OCI-LY7 (cell line): Measurements from ENCODE around the gene DBNDD1. TPM values are rescaled to one million over a fixed set of nuclear protein-coding genes. Genes with fewer than 3 reads are reported as not detected.

Experiments used
- BruUV-seq: library from RNA; stranded (reverse); fragments of 400-500 nt; replicated peaks from 2 replicates; lab custom pipeline; 2021; lab: Mats Ljungman, UMichigan
- CTCF ChIA-PET: fragments of 300-600 bp; sonication (Branson Sonifier 250); formaldehyde crosslinking; loops from one replicate; lab custom pipeline; 2022; ENCODE audit warnings: antibody characterized with exemption; ENCODE audit not compliant: unreplicated experiment; lab: Charles Lee
- POLR2A ChIA-PET: fragments of 300-600 bp; sonication (Branson Sonifier 250); formaldehyde crosslinking; loops from one replicate; lab custom pipeline; 2022; ENCODE audit warnings: antibody characterized with exemption; lab: Charles Lee
- DNase-seq: peaks from one replicate; pipeline ENCODE4 v3.0.0-alpha.2; 2015; ENCODE audit warnings: low spot score
- H2AFZ ChIP-seq: fragments of 200-600 bp; sonication (generic), shearing (Covaris generic); 2 replicates; pipeline ENCODE4 v1.6.1; 2014; ENCODE audit warnings: mild to moderate bottlenecking, antibody characterized with exemption, low read length, moderate library complexity
- H3K27ac ChIP-seq: fragments of 200-600 bp; sonication (generic); 2 replicates; pipeline ENCODE4 v1.5.1; 2014; ENCODE audit warnings: mixed run types, low read depth, mild to moderate bottlenecking, moderate library complexity, low read length, inconsistent platforms; ENCODE audit not compliant: poor library complexity, severe bottlenecking
- H3K36me3 ChIP-seq: fragments of 200-600 bp; sonication (generic); 2 replicates; pipeline ENCODE4 v1.6.1; 2014; ENCODE audit warnings: mild to moderate bottlenecking, antibody characterized with exemption, low read length, moderate library complexity, mixed read lengths; ENCODE audit not compliant: insufficient read depth
- H3K4me1 ChIP-seq: fragments of 200-600 bp; sonication (generic); 2 replicates; pipeline ENCODE4 v1.5.1; 2014; ENCODE audit warnings: mild to moderate bottlenecking, low read length; ENCODE audit not compliant: insufficient read depth, poor library complexity, severe bottlenecking
- H3K4me2 ChIP-seq: fragments of 200-600 bp; sonication (generic); 2 replicates; pipeline ENCODE4 v1.6.1; 2014; ENCODE audit warnings: mild to moderate bottlenecking, low read length
- H3K4me3 ChIP-seq: fragments of 200-600 bp; sonication (generic); 2 replicates; pipeline ENCODE4 v1.5.1; 2014; ENCODE audit warnings: mild to moderate bottlenecking, low read depth, low read length; ENCODE audit not compliant: poor library complexity, severe bottlenecking
- H3K79me2 ChIP-seq: fragments of 200-600 bp; sonication (generic); 2 replicates; pipeline ENCODE4 v1.6.1; 2016; ENCODE audit warnings: low read depth, mild to moderate bottlenecking, low read length, moderate library complexity, mixed read lengths; ENCODE audit not compliant: insufficient read depth
- H3K9me2 ChIP-seq: fragments of 200-600 bp; sonication (generic); 2 replicates; pipeline ENCODE4 v1.6.1; 2016; ENCODE audit warnings: mild to moderate bottlenecking, low read length, mixed read lengths; ENCODE audit not compliant: insufficient read depth
- H3K9me3 ChIP-seq: fragments of 200-600 bp; sonication (generic); 2 replicates; pipeline ENCODE4 v1.6.1; 2014; ENCODE audit warnings: mild to moderate bottlenecking, mixed run types, low read length, mixed read lengths
- H4K20me1 ChIP-seq: fragments of 200-600 bp; sonication (generic); 2 replicates; pipeline ENCODE4 v1.6.1; 2014; ENCODE audit warnings: mild to moderate bottlenecking, antibody characterized with exemption, low read length, moderate library complexity, mixed read lengths; ENCODE audit not compliant: insufficient read depth
- EZH2phosphoT487 ChIP-seq: fragments of 200-600 bp; sonication (generic); IDR thresholded peaks from 2 replicates; pipeline ENCODE4 v1.6.1; 2018; ENCODE audit warnings: low read depth, borderline replicate concordance, mild to moderate bottlenecking, mixed run types, antibody characterized with exemption, low read length, moderate library complexity, mixed read lengths
- intact Hi-C: fragments of 100-400 bp; cut with micrococcal nuclease; formaldehyde crosslinking; loops from one replicate; pipeline ENCODE4 v1.10.0; 2022; ENCODE audit not compliant: unreplicated experiment
- total RNA-seq, 2 experiments: library from RNA; depleted of rRNA in 1 of 2; stranded (reverse); fragments of >200 nt in 1 of 2; shearing (Covaris generic) in 1 of 2; gene quantifications; 2 replicates each; pipeline ENCODE4 v1.2.3, GENCODE V29; 2014 to 2022
- TF ChIP-seq, protein P1 (sequence below): fragments of 200-600 bp; sonication (generic); conservative IDR thresholded peaks from 2 replicates; pipeline ENCODE4 v1.5.1; 2014; ENCODE audit warnings: mild to moderate bottlenecking, antibody characterized with exemption, low read length, moderate library complexity, mixed read lengths

The DBNDD1 gene
- total RNA-seq, 2 experiments from 2014 or later: 0.57 to 0.98 TPM

DNA sequence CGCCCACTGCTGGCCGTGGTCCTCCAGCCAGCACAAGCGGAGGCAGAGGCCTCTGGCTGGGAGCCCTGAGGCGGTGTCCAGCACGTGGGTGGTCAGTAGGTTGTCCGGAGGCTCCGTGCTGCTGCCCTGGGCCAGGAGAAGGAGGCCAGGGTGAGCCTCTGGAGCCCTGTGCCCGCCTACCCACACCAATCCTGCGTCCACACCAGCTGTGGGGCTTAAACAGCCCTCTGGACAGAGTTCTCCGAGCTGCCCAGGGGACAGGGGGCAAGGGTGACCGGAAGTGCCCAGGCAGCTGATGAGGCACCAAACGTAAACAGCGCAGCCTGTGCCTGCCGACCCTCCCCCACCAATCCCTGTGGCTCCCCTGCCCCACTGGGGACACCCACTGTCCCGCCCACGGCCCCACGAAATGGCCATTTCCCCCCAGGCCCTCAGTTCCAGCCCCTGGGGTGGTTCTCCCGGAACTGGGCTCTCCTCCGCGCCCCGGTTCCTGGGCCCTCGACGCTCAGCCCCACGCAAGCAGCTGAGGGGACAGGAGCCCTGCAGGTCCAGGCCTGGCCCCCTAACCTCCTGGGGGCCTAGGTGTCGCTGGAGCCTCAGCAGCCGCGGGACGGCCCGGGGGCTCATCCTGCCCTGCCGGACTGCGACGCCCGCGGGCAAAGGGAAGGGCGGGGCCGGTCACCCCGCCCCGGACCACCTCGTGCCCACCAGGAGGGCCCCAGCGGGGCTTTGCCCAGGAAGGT, 27.9 kb upstream of the DBNDD1 start:
- H3K79me2 ChIP-seq: no peaks in the 10 kb centered on the region
- DNase-seq: no peak
- H3K4me1 ChIP-seq: no peaks in the 10 kb centered on the region
- no peak overlapping the region for H3K27ac ChIP-seq
- no peak overlapping the region for H3K4me2 ChIP-seq
- BruUV-seq: no TSS peak
- intact Hi-C loops: no loop called here
- TF ChIP-seq, protein P1, sequence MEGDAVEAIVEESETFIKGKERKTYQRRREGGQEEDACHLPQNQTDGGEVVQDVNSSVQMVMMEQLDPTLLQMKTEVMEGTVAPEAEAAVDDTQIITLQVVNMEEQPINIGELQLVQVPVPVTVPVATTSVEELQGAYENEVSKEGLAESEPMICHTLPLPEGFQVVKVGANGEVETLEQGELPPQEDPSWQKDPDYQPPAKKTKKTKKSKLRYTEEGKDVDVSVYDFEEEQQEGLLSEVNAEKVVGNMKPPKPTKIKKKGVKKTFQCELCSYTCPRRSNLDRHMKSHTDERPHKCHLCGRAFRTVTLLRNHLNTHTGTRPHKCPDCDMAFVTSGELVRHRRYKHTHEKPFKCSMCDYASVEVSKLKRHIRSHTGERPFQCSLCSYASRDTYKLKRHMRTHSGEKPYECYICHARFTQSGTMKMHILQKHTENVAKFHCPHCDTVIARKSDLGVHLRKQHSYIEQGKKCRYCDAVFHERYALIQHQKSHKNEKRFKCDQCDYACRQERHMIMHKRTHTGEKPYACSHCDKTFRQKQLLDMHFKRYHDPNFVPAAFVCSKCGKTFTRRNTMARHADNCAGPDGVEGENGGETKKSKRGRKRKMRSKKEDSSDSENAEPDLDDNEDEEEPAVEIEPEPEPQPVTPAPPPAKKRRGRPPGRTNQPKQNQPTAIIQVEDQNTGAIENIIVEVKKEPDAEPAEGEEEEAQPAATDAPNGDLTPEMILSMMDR: no peak
- no peak for TF ChIP-seq EZH2phosphoT487
- no peaks in the 10 kb centered on the region for H4K20me1 ChIP-seq
- no peak overlapping the region for H2AFZ ChIP-seq
- ChIA-PET POLR2A (no interaction called here), CTCF (no interaction called here)
- 0 out of 2 replicates have a peak, but pooled peaks cover 4% of the 10 kb centered on the region for H3K9me3 ChIP-seq
- no peaks in the 10 kb centered on the region for H3K36me3 ChIP-seq
- H3K9me2 ChIP-seq: no peaks in the 10 kb centered on the region
- H3K4me3 ChIP-seq: no peak overlapping the region

DNA sequence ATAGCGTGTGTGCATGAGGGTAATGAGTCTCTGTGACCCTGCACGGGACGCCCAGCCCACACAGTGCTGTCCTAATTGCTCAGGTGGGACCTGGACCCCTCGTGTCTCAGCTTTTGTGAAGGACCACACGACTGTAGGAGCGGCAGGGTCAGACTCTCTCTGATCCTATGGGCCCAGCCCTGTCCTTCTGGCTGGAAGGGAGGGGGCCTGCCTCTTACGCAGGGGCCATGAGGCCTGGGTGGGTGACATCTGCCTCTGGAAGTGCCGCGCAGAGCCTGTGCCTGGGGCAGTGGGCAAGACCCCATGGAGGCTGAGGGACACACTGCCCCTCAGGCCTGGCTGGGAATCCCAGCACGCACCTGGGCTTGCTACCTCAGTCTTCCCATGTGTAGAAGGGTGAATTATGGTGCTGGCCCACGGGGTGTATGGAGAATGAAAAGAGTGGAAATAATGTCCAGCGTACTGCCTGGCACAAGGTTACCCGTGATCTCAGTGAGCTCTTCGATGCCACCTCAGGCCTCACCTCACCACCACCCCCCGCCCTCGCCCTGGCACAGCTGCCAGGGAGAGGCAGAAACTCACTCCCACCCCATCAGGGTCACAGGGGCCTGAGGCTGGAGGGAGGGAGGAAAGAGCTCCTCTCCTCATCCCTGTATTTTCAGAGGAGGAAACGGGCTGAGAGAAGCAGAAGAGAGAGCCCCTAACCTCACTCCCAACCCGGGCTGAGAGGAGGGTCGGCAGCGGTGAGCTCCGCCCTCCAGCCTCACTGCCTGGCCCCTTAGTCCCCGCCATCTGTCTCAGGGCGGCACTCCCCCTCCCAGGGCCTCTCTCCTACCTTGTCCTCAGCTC, 27.1 kb upstream of the DBNDD1 start:
- no peak for DNase-seq
- Histone ChIP-seq H3K4me2 (no peak overlapping the region), H3K4me1 (no peaks in the 10 kb centered on the region), H3K79me2 (no peaks in the 10 kb centered on the region), H3K9me2 (no peaks in the 10 kb centered on the region), H3K36me3 (no peaks in the 10 kb centered on the region), H2AFZ (no peak overlapping the region), H3K4me3 (no peak overlapping the region), H4K20me1 (no peaks in the 10 kb centered on the region), H3K9me3 (no peaks in the 10 kb centered on the region), H3K27ac (no peak overlapping the region)
- intact Hi-C loops: no loop called here
- no peak for TF ChIP-seq EZH2phosphoT487
- TF ChIP-seq, protein P1: no peak
- no TSS peak for BruUV-seq
- POLR2A ChIA-PET: no interaction called here
- CTCF ChIA-PET: no interaction called here
